Mammary epithelial cell (primary cell): ENCODE measurements around the gene TRAPPC2L.
"Not testable (repeated sequence)": the region's sequence is repeated elsewhere in the genome, so short reads cannot be mapped to it uniquely, and the experiment has no call there.

ENCODE experiments used
- CTCF ChIP-seq, 2 donors: IDR thresholded peaks in 1 of 2; conservative IDR thresholded peaks in 1 of 2; 2 replicates each; pipeline ENCODE4 v1.5.1; 2011 to 2012; ENCODE audit warnings: inconsistent platforms in 2 of 2, low read length in 2 of 2, mild to moderate bottlenecking in 2 of 2, control low read depth in 1 of 2, low read depth in 1 of 2; ENCODE audit not compliant: insufficient read depth in 1 of 2; ENCODE audit errors: extremely low read depth in 1 of 2
- EZH2 ChIP-seq: IDR thresholded peaks from 2 replicates; pipeline ENCODE4 v1.6.1; 2012; ENCODE audit warnings: low read length, inconsistent platforms, borderline replicate concordance

- TF ChIP-seq CTCF (conservative IDR thresholded peaks at IDR 0.05 in 1 of 2, IDR thresholded peaks at IDR 0.05 in 1 of 2; ENCODE audit: extremely low read depth in 1 of 2, insufficient read depth in 1 of 2, low read depth in 1 of 2, low read length in 2 of 2); EZH2: not testable (repeated sequence)
These were observed 33.3 kb upstream of the TRAPPC2L start for GRCh38 chr16:88823646-88824045.
